Measurements from ENCODE around the gene LIG3.

GRCh38 chr17:34958438-34958837 lies 21.9 kb upstream of the LIG3 start:
- TF ChIP-seq CTCF (IDR thresholded peaks at IDR 0.05; ENCODE audit: insufficient read depth, low read depth, low read length) = no peak
- TF ChIP-seq EZH2 (IDR thresholded peaks at IDR 0.05; ENCODE audit: insufficient read depth, low read length) = no peak
